Mucosa of descending colon (tissue), 3 donors: Measurements from ENCODE around the gene DLG2. TPM values are rescaled to one million over a fixed set of nuclear protein-coding genes. Genes with fewer than 3 reads are reported as not detected.

Experiments
- ATAC-seq: fragments of 200-7000 bp; cut with Tn5 transposase; one replicate; pipeline ENCODE4 v1.9.1; 2020; ENCODE audit warnings: mild to moderate bottlenecking, moderate library complexity
- DNase-seq, 3 donors: peaks; one replicate each; pipeline ENCODE4 v3.0.0-alpha.2; 2020
- H3K36me3 ChIP-seq: fragments of 200-600 bp; one replicate; pipeline ENCODE4 v1.8.0; 2021; ENCODE audit warnings: low read depth, mild to moderate bottlenecking
- H3K4me1 ChIP-seq: fragments of 200-600 bp; one replicate; pipeline ENCODE4 v1.8.0; 2021; ENCODE audit warnings: low read depth, mild to moderate bottlenecking
- H3K4me3 ChIP-seq: fragments of 200-600 bp; one replicate; pipeline ENCODE4 v1.8.0; 2021; ENCODE audit warnings: mild to moderate bottlenecking
- H3K9me3 ChIP-seq: fragments of 200-600 bp; one replicate; pipeline ENCODE4 v1.8.0; 2021; ENCODE audit warnings: mild to moderate bottlenecking
- intact Hi-C, 2 donors: fragments of 100-400 bp; cut with DNase I in 1 of 2; cut with micrococcal nuclease in 1 of 2; formaldehyde crosslinking; loops; one replicate each; pipeline versions ENCODE4 v1.11.0 to v1.11.1; 2022; cut with DNase I, micrococcal nuclease
- total RNA-seq, 3 donors: library from RNA; stranded (reverse); fragmentation: NEBNext Ultra II Directional in 2 of 3; extraction: Animal tissue kit (Norgen Biotek cat#: 25700) in 2 of 3; gene quantifications; one replicate each; pipeline versions ENCODE4 v1.2.1 to v1.2.4, GENCODE V29; 2021 to 2023
- TF ChIP-seq, protein P1 (sequence below): fragments of 200-600 bp; IDR thresholded peaks from one replicate; pipeline ENCODE4 v1.8.0; 2022; ENCODE audit warnings: antibody characterized with exemption, mild to moderate bottlenecking
- donor health status: DM: no; HTN: no; CAD: no; lungs with moderate emphysema.
- donor health status: DM: no; HTN: no; CAD: no.
- donor health status: DM: no; HTN: yes; CAD: no.

The DLG2 gene
- total RNA-seq, 3 donors from 2014 or later, result 2.1 to 11.1 (median 2.4) TPM

GRCh38 chr11:83540728-83541127, 2086.4 kb downstream of the DLG2 start:
- H3K4me1 ChIP-seq, result no peaks in the 10 kb centered on the region
- no peak for ATAC-seq
- no peak overlapping the region for H3K4me3 ChIP-seq
- TF ChIP-seq, protein P1, sequence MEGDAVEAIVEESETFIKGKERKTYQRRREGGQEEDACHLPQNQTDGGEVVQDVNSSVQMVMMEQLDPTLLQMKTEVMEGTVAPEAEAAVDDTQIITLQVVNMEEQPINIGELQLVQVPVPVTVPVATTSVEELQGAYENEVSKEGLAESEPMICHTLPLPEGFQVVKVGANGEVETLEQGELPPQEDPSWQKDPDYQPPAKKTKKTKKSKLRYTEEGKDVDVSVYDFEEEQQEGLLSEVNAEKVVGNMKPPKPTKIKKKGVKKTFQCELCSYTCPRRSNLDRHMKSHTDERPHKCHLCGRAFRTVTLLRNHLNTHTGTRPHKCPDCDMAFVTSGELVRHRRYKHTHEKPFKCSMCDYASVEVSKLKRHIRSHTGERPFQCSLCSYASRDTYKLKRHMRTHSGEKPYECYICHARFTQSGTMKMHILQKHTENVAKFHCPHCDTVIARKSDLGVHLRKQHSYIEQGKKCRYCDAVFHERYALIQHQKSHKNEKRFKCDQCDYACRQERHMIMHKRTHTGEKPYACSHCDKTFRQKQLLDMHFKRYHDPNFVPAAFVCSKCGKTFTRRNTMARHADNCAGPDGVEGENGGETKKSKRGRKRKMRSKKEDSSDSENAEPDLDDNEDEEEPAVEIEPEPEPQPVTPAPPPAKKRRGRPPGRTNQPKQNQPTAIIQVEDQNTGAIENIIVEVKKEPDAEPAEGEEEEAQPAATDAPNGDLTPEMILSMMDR, result no peak
- no peaks in the 10 kb centered on the region for H3K36me3 ChIP-seq
- no peaks in the 10 kb centered on the region for H3K9me3 ChIP-seq
- DNase-seq, result no peak
- intact Hi-C loops, result no loop called here

DNA sequence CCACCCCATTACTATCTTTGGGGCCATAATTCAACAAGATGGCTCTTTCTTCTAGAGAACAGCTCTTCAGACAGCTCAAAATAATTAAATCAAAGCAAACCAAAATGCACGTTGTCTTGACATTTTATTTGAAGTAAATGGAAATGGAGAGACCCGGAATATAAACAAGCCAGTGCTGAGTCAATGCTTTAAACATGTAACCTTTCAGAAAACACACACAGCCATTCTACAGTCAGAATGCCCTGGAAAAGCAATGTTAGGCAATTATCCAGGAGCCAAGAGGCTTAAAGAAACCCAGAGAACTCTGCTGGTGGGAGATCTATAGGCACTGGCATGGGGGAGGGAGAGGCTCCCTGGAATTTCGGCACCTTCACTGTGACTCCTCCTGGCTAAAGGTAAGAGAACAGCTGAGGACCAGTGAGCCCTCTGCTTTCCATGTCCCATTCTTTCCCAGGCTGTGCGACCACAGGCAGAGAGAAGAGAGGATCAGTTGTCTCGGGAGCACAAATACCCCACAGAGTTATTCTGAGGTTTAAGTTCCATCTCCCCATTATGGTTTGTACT, 2086.9 kb downstream of the DLG2 start:
- TF ChIP-seq, protein P1, result no peak

GRCh38 chr11:83538286-83538685, 2088.9 kb downstream of the DLG2 start:
- intact Hi-C loops, result no loop called here
- TF ChIP-seq, protein P1, result no peak
- Histone ChIP-seq H3K9me3 (no peaks in the 10 kb centered on the region), H3K36me3 (no peaks in the 10 kb centered on the region), H3K4me1 (no peaks in the 10 kb centered on the region), H3K4me3 (no peak overlapping the region)
- DNase-seq (no peak), ATAC-seq (no peak)

More for the DNA sequence above, 2086.9 kb downstream of the DLG2 start:
- no peaks in the 10 kb centered on the region for H3K4me1 ChIP-seq
- H3K36me3 ChIP-seq, result no peaks in the 10 kb centered on the region
- intact Hi-C loops, result no loop called here
- no peak overlapping the region for H3K4me3 ChIP-seq
- DNase-seq (no peak), ATAC-seq (no peak)
- H3K9me3 ChIP-seq, result no peaks in the 10 kb centered on the region

DNA sequence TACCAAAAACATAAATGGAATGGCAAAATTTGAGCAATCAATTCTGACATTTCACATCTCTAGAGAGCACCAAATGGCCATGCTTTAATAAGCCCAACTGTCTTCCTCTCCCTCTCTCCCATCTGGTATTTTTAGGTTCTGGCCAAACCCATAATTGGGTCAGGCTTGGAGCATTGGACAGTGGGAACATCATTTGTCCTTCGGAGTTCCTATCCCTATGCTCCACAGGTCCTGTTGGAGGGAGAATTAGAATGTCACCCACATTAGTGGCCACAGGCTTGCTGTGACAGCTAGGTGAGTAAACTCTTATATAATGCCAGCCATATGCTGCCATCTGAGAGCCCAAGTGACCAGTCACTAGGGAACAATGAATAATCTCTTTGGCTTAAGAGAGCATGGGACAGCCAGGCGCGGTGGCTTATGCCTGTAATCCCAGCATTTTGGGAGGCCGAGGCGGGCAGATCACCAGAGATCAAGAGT, 2090.0 kb downstream of the DLG2 start:
- no peak for ATAC-seq
- DNase-seq, result no peak
- TF ChIP-seq, protein P1, result no peak
- Histone ChIP-seq H3K4me1 (no peaks in the 10 kb centered on the region), H3K9me3 (no peaks in the 10 kb centered on the region), H3K36me3 (no peaks in the 10 kb centered on the region), H3K4me3 (no peak overlapping the region)
- intact Hi-C loops, result no loop called here

- no peaks in the 10 kb centered on the region for H3K9me3 ChIP-seq
- no peak overlapping the region for H3K4me3 ChIP-seq
- no peaks in the 10 kb centered on the region for H3K4me1 ChIP-seq
- TF ChIP-seq, protein P1, result no peak
- DNase-seq (no peak), ATAC-seq (no peak)
- intact Hi-C loops, result no loop called here
- H3K36me3 ChIP-seq, result no peaks in the 10 kb centered on the region
Measured at GRCh38 chr11:83533166-83533565, 2094.0 kb downstream of the DLG2 start.

- ATAC-seq (no peak), DNase-seq (no peak)
- TF ChIP-seq, protein P1, result no peak
- H3K36me3 ChIP-seq, result no peaks in the 10 kb centered on the region
- H3K4me3 ChIP-seq, result no peak overlapping the region
- H3K4me1 ChIP-seq, result no peaks in the 10 kb centered on the region
- intact Hi-C loops, result no loop called here
- no peaks in the 10 kb centered on the region for H3K9me3 ChIP-seq
Measured at GRCh38 chr11:83528877-83529276, 2098.3 kb downstream of the DLG2 start.
